T-helper 22 cell (primary cell): ENCODE results near the gene SLC16A10.
"Not testable (repeated sequence)": the region's sequence is repeated elsewhere in the genome, so short reads cannot be mapped to it uniquely, and the experiment has no call there.

Experiments used
- DNase-seq: peaks from one replicate; pipeline ENCODE4 v3.0.0-alpha.2; 2020; ENCODE audit warnings: low read depth

SLC16A10 gene

GRCh38 chr6:111185954-111186353, 98.7 kb downstream of the SLC16A10 start:
- DNase-seq = no peak

- DNase-seq = no peak
Measured at GRCh38 chr6:111187874-111188273, 100.6 kb downstream of the SLC16A10 start.

- not testable (repeated sequence) for DNase-seq
Measured at GRCh38 chr6:111189666-111190210, 102.4 kb downstream of the SLC16A10 start.

GRCh38 chr6:111190637-111191036, 103.3 kb downstream of the SLC16A10 start:
- no peak for DNase-seq

GRCh38 chr6:111191136-111191535, 103.8 kb downstream of the SLC16A10 start:
- DNase-seq = not testable (repeated sequence)

GRCh38 chr6:111192911-111193555, 105.7 kb downstream of the SLC16A10 start:
- DNase-seq = no peak

GRCh38 chr6:111195656-111196055, 108.4 kb downstream of the SLC16A10 start:
- no peak for DNase-seq

GRCh38 chr6:111198841-111199240, 111.5 kb downstream of the SLC16A10 start:
- DNase-seq = no peak

GRCh38 chr6:111199935-111200334, 112.6 kb downstream of the SLC16A10 start:
- no peak for DNase-seq

- no peak for DNase-seq
Measured at GRCh38 chr6:111200350-111201243, 113.3 kb downstream of the SLC16A10 start.

GRCh38 chr6:111201244-111201554, 113.9 kb downstream of the SLC16A10 start:
- no peak for DNase-seq

- no peak for DNase-seq
Measured at GRCh38 chr6:111201764-111202163, 114.5 kb downstream of the SLC16A10 start.

GRCh38 chr6:111203539-111203938, 116.2 kb downstream of the SLC16A10 start:
- DNase-seq = not testable (repeated sequence)

- DNase-seq = no peak
Measured at GRCh38 chr6:111204305-111204704, 117.0 kb downstream of the SLC16A10 start.

GRCh38 chr6:111204881-111205280, 117.6 kb downstream of the SLC16A10 start:
- no peak for DNase-seq

- no peak for DNase-seq
Measured at GRCh38 chr6:111205502-111205901, 118.2 kb downstream of the SLC16A10 start.

GRCh38 chr6:111207141-111207858, 120.0 kb downstream of the SLC16A10 start:
- no peak for DNase-seq

- DNase-seq = no peak
Measured at GRCh38 chr6:111208933-111209332, 121.6 kb downstream of the SLC16A10 start.

- no peak for DNase-seq
Measured at GRCh38 chr6:111210194-111210728, 123.0 kb downstream of the SLC16A10 start.

GRCh38 chr6:111211411-111212030, 124.2 kb downstream of the SLC16A10 start:
- DNase-seq = no peak

GRCh38 chr6:111212625-111213024, 125.3 kb downstream of the SLC16A10 start:
- no peak for DNase-seq

- no peak for DNase-seq
Measured at GRCh38 chr6:111215131-111215530, 127.8 kb downstream of the SLC16A10 start.
